CD4-positive, alpha-beta T cell (primary cell): ENCODE data around the gene ERCC8. TPM values are rescaled to one million over a fixed set of nuclear protein-coding genes. Genes with fewer than 3 reads are reported as not detected.
"Not testable (repeated sequence)": the region's sequence is repeated elsewhere in the genome, so short reads cannot be mapped to it uniquely, and the experiment has no call there.

ENCODE experiments used
- ATAC-seq: fragments of 200-7000 bp; cut with Tn5 transposase; one replicate; pipeline ENCODE4 v1.10.0; 2022; ENCODE audit warnings: mild to moderate bottlenecking; ENCODE audit not compliant: poor library complexity
- CTCF ChIA-PET: fragments of 350-600 bp; sonication (Branson Sonifier 250); formaldehyde crosslinking; loops from one replicate; lab custom pipeline; 2021; ENCODE audit warnings: antibody characterized with exemption, inconsistent platforms; lab: Charles Lee
- POLR2A ChIA-PET: fragments of 350-600 bp; sonication (Branson Sonifier 250); formaldehyde crosslinking; loops from one replicate; lab custom pipeline; 2021; ENCODE audit warnings: antibody characterized with exemption, inconsistent platforms; lab: Charles Lee
- DNase-seq, 14 experiments: peaks; one replicate each; pipeline ENCODE4 v3.0.0-alpha.2; 2013 to 2020; ENCODE audit warnings: mixed read lengths in 2 of 14
- H3K27ac ChIP-seq, 2 donors: one replicate each; pipeline versions ENCODE4 v1.5.1 to v1.7.0; 2013; ENCODE audit warnings: low read length in 2 of 2, low read depth in 1 of 2, mild to moderate bottlenecking in 1 of 2
- H3K27me3 ChIP-seq, 2 experiments: 1 replicate in 1 of 2; 2 replicates in 1 of 2; pipeline versions ENCODE4 v1.6.1 to v1.7.0; 2013; ENCODE audit warnings: low read length in 2 of 2, control low read depth in 1 of 2, mild to moderate bottlenecking in 1 of 2, moderate library complexity in 1 of 2; ENCODE audit not compliant: insufficient read depth in 2 of 2, control insufficient read depth in 1 of 2
- H3K36me3 ChIP-seq: one replicate; pipeline ENCODE4 v1.6.1; 2013; ENCODE audit warnings: low read length, control low read depth; ENCODE audit not compliant: insufficient read depth
- H3K4me1 ChIP-seq: one replicate; pipeline ENCODE4 v1.6.1; 2013; ENCODE audit warnings: low read length, control low read depth; ENCODE audit not compliant: insufficient read depth
- H3K4me3 ChIP-seq: one replicate; pipeline ENCODE4 v1.5.1; 2013; ENCODE audit warnings: mild to moderate bottlenecking, low read length, moderate library complexity
- H3K9me3 ChIP-seq, 2 experiments: 1 replicate in 1 of 2; 2 replicates in 1 of 2; pipeline versions ENCODE4 v1.6.1 to v1.7.0; 2013; ENCODE audit warnings: low read length in 2 of 2, mild to moderate bottlenecking in 2 of 2, control low read depth in 1 of 2, moderate library complexity in 1 of 2; ENCODE audit not compliant: control insufficient read depth in 1 of 2, insufficient read depth in 1 of 2
- H3K27ac Mint-ChIP-seq: one replicate; pipeline ENCODE4 v1.8.0; 2020; ENCODE audit warnings: mixed read lengths
- H3K27me3 Mint-ChIP-seq: one replicate; pipeline ENCODE4 v1.8.0; 2021; ENCODE audit warnings: mixed read lengths
- H3K36me3 Mint-ChIP-seq: one replicate; pipeline ENCODE4 v1.8.0; 2021; ENCODE audit warnings: low read depth, mixed read lengths
- H3K4me1 Mint-ChIP-seq: one replicate; pipeline ENCODE4 v1.8.0; 2021; ENCODE audit warnings: low read depth, mixed read lengths
- H3K4me3 Mint-ChIP-seq: one replicate; pipeline ENCODE4 v1.8.0; 2020; ENCODE audit warnings: mild to moderate bottlenecking, mixed read lengths
- H3K9me3 Mint-ChIP-seq: one replicate; pipeline ENCODE4 v1.8.0; 2020; ENCODE audit warnings: mixed read lengths
- CTCF ChIP-seq: fragments of 200-600 bp; IDR thresholded peaks from one replicate; pipeline ENCODE4 v1.8.0; 2022; ENCODE audit warnings: antibody characterized with exemption, mild to moderate bottlenecking
- intact Hi-C, 2 experiments: fragments of 100-400 bp; cut with DNase I in 1 of 2; cut with micrococcal nuclease in 1 of 2; formaldehyde crosslinking; loops; one replicate each; pipeline versions ENCODE4 v1.15.1 to v1.9.0; 2023 to 2025; cut with DNase I, micrococcal nuclease
- total RNA-seq, 174 experiments: library from RNA in 2 of 174; stranded (reverse) in 2 of 174; gene quantifications; one replicate each; pipeline ENCODE4 v1.2.3 and lab custom pipeline; 2021 to 2026

Gene ERCC8
- total RNA-seq, 2 experiments from 2014 or later, result 2.6 to 3.7 TPM

GRCh38 chr5:60993425-60993824 lies 48.6 kb upstream of the ERCC8 start:
- Mint-ChIP-seq H3K27ac (no peak overlapping the region), H3K9me3 (peaks cover 15% of the 10 kb centered on the region), H3K27me3 (no peaks in the 10 kb centered on the region), H3K4me3 (no peak overlapping the region), H3K4me1 (peaks cover 6% of the 10 kb centered on the region), H3K36me3 (peaks cover 55% of the 10 kb centered on the region)
- DNase-seq, result no peak
- no peaks in the 10 kb centered on the region for H3K4me1 ChIP-seq
- TF ChIP-seq CTCF, result no peak
- no peak for ATAC-seq
- H3K9me3 ChIP-seq, result peaks cover 16 to 18% of the 10 kb centered on the region in 2 experiments
- H3K4me3 ChIP-seq, result no peak overlapping the region
- no peaks in the 10 kb centered on the region for H3K27me3 ChIP-seq
- POLR2A ChIA-PET, result interaction anchor here (0.6 kb wide), 1 partner anchor 112 kb away, joined by 3 read pairs; no protein-coding TSS in a partner anchor
- H3K36me3 ChIP-seq, result peaks cover 4% of the 10 kb centered on the region
- no peak overlapping the region for H3K27ac ChIP-seq
- CTCF ChIA-PET, result no interaction called here
- intact Hi-C loops, result no loop called here

GRCh38 chr5:60992871-60993270 lies 48.0 kb upstream of the ERCC8 start:
- H3K27ac Mint-ChIP-seq, result no peak overlapping the region
- Histone ChIP-seq H3K4me1 (no peaks in the 10 kb centered on the region), H3K36me3 (peaks cover 4% of the 10 kb centered on the region), H3K4me3 (no peak overlapping the region), H3K27ac (no peak overlapping the region), H3K9me3 (peaks cover 16 to 18% of the 10 kb centered on the region in 2 experiments), H3K27me3 (no peaks in the 10 kb centered on the region)
- peaks cover 6% of the 10 kb centered on the region for H3K4me1 Mint-ChIP-seq
- H3K4me3 Mint-ChIP-seq, result no peak overlapping the region
- ATAC-seq, result no peak
- peaks cover 15% of the 10 kb centered on the region for H3K9me3 Mint-ChIP-seq
- no peak for DNase-seq
- ChIA-PET POLR2A (interaction anchor here (0.6 kb wide), 1 partner anchor 113 kb away, joined by 3 read pairs; no protein-coding TSS in a partner anchor), CTCF (no interaction called here)
- TF ChIP-seq CTCF, result no peak
- H3K27me3 Mint-ChIP-seq, result no peaks in the 10 kb centered on the region
- H3K36me3 Mint-ChIP-seq, result peaks cover 61% of the 10 kb centered on the region
- intact Hi-C loops, result no loop called here

- POLR2A ChIA-PET, result no interaction called here
- no peak for TF ChIP-seq CTCF
- intact Hi-C loops, result no loop called here
- Mint-ChIP-seq H3K27ac (no peak overlapping the region), H3K27me3 (no peaks in the 10 kb centered on the region), H3K4me1 (peaks cover under 1% of the 10 kb centered on the region), H3K9me3 (peaks cover 24% of the 10 kb centered on the region), H3K36me3 (peaks cover 79% of the 10 kb centered on the region), H3K4me3 (no peak overlapping the region)
- DNase-seq (no peak), ATAC-seq (no peak)
- no peak overlapping the region for H3K4me3 ChIP-seq
- no peaks in the 10 kb centered on the region for H3K4me1 ChIP-seq
- peaks cover 4% of the 10 kb centered on the region for H3K36me3 ChIP-seq
- H3K27me3 ChIP-seq, result no peaks in the 10 kb centered on the region
- peaks cover 21 to 23% of the 10 kb centered on the region in 2 experiments for H3K9me3 ChIP-seq
- CTCF ChIA-PET, result no interaction called here
- no peak overlapping the region for H3K27ac ChIP-seq
Measured at GRCh38 chr5:60989790-60990189, 44.9 kb upstream of the ERCC8 start.

- H3K9me3 ChIP-seq, result peaks cover 5 to 11% of the 10 kb centered on the region in 2 experiments
- CTCF ChIA-PET, intact Hi-C loops, H3K4me1 Mint-ChIP-seq, POLR2A ChIA-PET, H3K27me3 Mint-ChIP-seq, H3K27ac Mint-ChIP-seq, H3K27ac ChIP-seq, H3K4me3 ChIP-seq, H3K36me3 ChIP-seq, H3K4me3 Mint-ChIP-seq, H3K4me1 ChIP-seq, H3K27me3 ChIP-seq, DNase-seq, ATAC-seq: not testable (repeated sequence)
- Mint-ChIP-seq H3K36me3 (peaks cover 84% of the 10 kb centered on the region), H3K9me3 (peaks cover 23% of the 10 kb centered on the region)
Measured at GRCh38 chr5:60982127-60982526, 37.3 kb upstream of the ERCC8 start.
